C4-2B (cell line): Measurements from ENCODE around the gene MTCP1.

ENCODE experiments used
- H3K27ac ChIP-seq: fragments of 450-650 bp; 2 replicates; pipeline ENCODE4 v1.5.1; 2017
- ZFX ChIP-seq: fragments of 450-650 bp; IDR thresholded peaks from 2 replicates; pipeline ENCODE4 v1.6.1; 2017
- TF ChIP-seq, protein P1 (sequence below): fragments of 450-650 bp; conservative IDR thresholded peaks from 2 replicates; pipeline ENCODE4 v1.5.1; 2017; ENCODE audit warnings: mild to moderate bottlenecking

MTCP1 gene

GRCh38 chrX:155028877-155029291 is 42.1 kb downstream of the MTCP1 start:
- TF ChIP-seq ZFX: no peak
- TF ChIP-seq, protein P1, sequence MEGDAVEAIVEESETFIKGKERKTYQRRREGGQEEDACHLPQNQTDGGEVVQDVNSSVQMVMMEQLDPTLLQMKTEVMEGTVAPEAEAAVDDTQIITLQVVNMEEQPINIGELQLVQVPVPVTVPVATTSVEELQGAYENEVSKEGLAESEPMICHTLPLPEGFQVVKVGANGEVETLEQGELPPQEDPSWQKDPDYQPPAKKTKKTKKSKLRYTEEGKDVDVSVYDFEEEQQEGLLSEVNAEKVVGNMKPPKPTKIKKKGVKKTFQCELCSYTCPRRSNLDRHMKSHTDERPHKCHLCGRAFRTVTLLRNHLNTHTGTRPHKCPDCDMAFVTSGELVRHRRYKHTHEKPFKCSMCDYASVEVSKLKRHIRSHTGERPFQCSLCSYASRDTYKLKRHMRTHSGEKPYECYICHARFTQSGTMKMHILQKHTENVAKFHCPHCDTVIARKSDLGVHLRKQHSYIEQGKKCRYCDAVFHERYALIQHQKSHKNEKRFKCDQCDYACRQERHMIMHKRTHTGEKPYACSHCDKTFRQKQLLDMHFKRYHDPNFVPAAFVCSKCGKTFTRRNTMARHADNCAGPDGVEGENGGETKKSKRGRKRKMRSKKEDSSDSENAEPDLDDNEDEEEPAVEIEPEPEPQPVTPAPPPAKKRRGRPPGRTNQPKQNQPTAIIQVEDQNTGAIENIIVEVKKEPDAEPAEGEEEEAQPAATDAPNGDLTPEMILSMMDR: no peak
- no peak overlapping the region for H3K27ac ChIP-seq

DNA sequence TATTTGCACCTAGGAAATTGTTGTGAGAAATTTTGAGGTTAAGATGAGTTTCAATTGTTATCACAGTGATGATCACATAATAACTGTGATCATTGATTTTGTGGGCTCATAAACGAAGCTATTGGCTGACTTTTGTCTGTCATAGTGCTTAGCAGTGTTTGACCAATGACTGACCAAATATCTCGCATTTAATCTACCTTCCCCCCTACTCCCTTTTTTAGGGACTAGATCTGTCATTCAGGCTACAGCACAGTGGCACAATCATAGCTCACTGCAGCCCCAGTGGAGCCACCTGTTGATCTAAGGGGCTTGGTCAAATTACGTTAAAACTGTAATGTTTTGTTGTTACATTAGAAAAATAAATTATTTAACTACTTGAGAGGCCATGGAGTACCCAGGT is 42.8 kb downstream of the MTCP1 start:
- H3K27ac ChIP-seq: peak overlapping the region; percentile 96; the same call in 1 of the 2 replicates
- no peak for TF ChIP-seq ZFX
- TF ChIP-seq, protein P1: no peak

GRCh38 chrX:155027509-155028066 is 43.3 kb downstream of the MTCP1 start:
- peak overlapping the region; percentile 96 for H3K27ac ChIP-seq
- TF ChIP-seq ZFX: no peak
- TF ChIP-seq, protein P1: no peak

DNA sequence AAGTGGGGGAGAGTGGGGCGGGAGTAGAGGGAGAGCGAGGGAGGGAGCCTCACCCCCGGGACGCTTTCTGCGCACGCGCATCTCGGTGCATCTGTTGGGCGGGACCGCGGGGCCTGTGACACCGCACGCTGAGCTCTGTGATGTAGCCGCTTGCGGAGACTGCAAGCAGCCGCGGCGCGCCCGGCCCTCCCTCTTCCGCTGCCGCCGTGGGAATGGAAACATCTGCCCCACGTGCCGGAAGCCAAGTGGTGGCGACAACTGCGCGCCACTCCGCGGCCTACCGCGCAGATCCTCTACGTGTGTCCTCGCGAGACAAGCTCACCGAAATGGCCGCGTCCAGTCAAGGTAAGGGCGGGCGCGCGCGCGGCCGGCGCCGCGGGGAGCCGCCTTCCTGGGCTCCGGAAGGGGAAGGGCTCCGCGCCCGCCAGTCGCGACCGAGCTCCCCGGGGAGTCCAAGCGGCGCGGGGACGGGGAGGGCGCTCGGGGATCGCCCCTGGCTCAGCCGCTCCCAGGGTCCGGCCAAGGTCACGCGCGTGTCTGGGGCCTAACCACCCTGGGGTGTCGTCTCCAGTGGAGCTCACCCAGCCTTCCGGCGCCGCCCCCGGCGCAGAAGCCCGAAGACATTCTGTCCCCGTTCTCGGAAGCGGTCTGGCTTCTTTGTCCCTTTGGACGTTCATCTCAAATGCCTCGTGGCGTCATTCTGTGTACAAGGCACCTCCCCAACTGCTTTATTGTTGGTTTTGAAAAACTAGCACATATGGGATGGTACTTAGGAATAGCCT is 44.0 kb downstream of the MTCP1 start, which contains the start of gene FUNDC2:
TSS of gene FUNDC2 (plus strand) at position 118 of the 782 bp plus-strand sequence. CDS start at position 213, 95 bp downstream.
- TF ChIP-seq ZFX: peak; percentile 41
- TF ChIP-seq, protein P1: no peak
- peak within 1 kb of the TSS; percentile 96 for H3K27ac ChIP-seq

- no peak for TF ChIP-seq ZFX
- TF ChIP-seq, protein P1: no peak
- H3K27ac ChIP-seq: peak overlapping the region; percentile 96
These were observed 44.6 kb downstream of the MTCP1 start for GRCh38 chrX:155026420-155026726.

GRCh38 chrX:155023907-155024833 is 46.8 kb downstream of the MTCP1 start:
- H3K27ac ChIP-seq: no peak overlapping the region

More at GRCh38 chrX:155023907-155024833, 46.8 kb downstream of the MTCP1 start:
- TF ChIP-seq, protein P1: no peak
- TF ChIP-seq ZFX: no peak
